Suppressor macrophage (primary cell): ENCODE data around the gene ARHGAP9.
A peak's percentile ranks its signal among the peaks of the same experiment; 100 is the strongest.

ENCODE experiments used
- DNase-seq, 4 experiments: peaks; one replicate each; pipeline ENCODE4 v3.0.0-alpha.2; 2020 to 2022

Gene ARHGAP9

GRCh38 chr12:57472391-57472790 lies 7.3 kb downstream of the ARHGAP9 start:
- DNase-seq: no peak

DNA sequence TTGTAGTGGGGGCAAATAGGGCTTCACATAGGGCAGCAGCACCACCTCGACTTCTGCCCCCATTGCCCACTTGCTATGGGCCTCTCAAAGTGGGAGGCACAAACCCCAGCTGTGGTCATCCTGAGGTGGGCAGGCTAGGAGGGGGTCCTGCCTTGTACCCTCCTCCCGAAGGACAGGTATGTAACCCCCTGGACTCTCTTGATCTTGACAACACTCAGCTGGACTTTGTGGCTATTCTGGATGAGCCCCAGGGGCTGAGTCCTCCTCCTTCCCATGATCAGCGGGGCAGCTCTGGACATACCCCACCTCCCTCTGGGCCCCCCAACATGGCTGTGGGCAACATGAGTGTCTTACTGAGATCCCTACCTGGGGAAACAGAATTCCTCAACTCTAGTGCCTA lies 8.0 kb downstream of the ARHGAP9 start:
- no peak for DNase-seq

- DNase-seq: no peak
Observed at GRCh38 chr12:57470970-57471656, 8.6 kb downstream of the ARHGAP9 start.

- DNase-seq: no peak
Observed at GRCh38 chr12:57470286-57470969, 9.2 kb downstream of the ARHGAP9 start.

DNA sequence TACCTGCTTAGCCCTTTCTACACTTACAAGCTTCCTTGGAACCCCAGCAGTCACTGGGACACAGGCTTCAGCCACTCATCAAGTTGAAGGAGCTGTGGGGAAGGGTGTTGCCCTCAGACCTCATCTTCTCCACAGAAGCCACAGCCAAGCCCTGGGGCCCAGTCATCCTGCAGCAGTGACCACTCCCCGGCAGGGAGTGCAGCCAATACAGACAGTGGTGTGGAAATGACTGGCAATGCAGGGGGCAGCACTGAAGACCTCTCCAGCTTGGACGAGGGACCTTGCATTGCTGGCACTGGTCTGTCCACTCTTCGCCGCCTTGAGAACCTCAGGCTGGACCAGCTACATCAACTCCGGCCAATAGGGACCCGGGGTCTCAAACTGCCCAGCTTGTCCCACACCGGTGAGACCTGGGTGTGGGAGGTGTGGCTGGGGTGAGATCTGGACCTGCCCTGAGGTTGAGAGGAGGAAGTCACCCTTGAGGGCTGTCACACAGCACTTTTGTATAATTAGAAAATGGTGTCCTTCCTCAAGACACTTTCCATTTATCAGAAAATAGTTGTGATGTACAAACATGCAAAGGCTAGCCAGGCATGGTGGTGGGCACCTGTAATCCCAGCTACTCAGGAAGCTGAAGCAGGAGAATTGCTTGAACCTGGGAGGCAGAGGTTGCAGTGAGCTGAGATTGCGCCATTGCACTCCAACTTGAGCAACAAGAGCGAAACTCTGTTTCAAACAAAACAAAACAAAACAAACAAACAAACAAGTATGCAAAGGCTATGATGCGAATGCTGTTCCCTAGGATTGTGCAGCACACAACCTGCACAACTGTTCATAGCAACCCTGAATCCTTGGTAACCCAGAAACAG lies 10.1 kb downstream of the ARHGAP9 start:
- DNase-seq: no peak

- DNase-seq: no peak
Observed at GRCh38 chr12:57467915-57468314, 11.8 kb downstream of the ARHGAP9 start.

GRCh38 chr12:57467212-57467874 lies 12.3 kb downstream of the ARHGAP9 start:
- DNase-seq: no peak

DNA sequence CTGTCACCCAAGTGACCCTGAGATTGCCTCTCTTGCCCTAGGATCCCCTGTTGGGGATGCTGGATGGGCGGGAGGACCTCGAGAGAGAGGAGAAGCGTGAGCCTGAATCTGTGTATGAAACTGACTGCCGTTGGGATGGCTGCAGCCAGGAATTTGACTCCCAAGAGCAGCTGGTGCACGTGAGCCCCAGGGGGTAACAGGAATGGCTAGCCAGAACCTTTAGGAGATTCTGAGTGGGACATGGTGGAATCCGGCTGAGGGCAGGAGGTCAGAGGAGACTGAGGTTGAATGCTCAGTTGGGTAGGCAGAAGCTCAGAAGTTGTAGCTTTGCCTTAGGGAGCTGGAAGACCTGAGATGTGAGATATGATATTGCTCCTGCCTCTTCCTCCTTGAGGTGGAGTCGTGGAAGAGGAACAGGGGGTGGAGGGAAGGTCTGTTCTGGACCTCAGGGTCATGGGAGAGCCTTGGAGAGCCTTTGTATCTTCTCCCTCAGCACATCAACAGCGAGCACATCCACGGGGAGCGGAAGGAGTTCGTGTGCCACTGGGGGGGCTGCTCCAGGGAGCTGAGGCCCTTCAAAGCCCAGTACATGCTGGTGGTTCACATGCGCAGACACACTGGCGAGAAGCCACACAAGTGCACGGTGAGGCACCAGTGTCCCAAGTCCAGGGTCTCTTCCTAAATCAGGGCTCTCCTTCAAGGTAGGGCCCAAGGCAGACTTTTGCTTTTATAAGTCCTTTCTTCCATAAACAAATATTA lies 13.7 kb downstream of the ARHGAP9 start:
- DNase-seq: no peak

DNA sequence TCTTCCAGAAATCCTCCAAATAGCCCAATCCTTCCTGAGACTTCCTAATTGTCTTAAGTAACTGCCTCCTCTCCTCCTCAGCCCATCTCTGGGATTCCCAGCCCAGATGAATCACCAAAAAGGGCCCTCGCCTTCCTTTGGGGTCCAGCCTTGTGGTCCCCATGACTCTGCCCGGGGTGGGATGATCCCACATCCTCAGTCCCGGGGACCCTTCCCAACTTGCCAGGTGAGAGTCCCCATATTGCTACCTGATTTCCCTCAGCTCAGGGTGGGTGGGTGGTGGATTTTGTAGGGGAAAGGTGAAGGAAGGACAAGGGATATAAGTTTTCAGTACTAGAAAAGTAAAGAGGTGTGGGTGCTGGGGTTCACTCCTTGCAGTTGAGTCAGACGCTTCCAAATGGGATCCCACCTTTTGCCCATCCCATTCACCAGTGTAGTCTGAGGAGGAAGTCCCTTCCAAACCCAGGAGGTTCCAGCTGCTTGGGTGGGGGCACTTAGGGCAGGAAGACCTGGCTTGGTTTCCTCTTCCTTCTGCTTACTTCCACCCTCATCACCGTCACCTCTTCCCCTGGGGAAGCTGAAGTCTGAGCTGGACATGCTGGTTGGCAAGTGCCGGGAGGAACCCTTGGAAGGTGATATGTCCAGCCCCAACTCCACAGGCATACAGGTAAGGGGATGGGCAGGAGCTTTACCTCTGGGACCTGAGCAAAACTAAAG lies 14.5 kb downstream of the ARHGAP9 start:
- no peak for DNase-seq

- no peak for DNase-seq
Observed at GRCh38 chr12:57464569-57464968, 15.1 kb downstream of the ARHGAP9 start.

DNA sequence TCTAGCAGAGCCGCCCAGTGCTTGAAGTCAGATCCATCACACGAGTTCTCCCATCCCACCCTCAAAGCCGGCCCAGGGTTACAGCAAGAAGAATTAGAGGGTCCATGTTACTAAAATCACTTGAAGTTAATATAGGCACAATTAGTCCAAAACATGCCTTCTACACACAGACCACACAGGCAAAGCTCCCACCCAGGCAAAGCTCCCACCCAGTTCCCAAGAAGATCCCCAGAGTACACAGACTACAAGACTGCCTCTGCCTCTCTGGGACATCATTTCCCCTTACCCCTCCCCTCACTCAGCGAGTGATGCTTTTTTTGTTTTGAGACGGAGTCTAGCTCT lies 16.8 kb downstream of the ARHGAP9 start:
- no peak for DNase-seq

DNA sequence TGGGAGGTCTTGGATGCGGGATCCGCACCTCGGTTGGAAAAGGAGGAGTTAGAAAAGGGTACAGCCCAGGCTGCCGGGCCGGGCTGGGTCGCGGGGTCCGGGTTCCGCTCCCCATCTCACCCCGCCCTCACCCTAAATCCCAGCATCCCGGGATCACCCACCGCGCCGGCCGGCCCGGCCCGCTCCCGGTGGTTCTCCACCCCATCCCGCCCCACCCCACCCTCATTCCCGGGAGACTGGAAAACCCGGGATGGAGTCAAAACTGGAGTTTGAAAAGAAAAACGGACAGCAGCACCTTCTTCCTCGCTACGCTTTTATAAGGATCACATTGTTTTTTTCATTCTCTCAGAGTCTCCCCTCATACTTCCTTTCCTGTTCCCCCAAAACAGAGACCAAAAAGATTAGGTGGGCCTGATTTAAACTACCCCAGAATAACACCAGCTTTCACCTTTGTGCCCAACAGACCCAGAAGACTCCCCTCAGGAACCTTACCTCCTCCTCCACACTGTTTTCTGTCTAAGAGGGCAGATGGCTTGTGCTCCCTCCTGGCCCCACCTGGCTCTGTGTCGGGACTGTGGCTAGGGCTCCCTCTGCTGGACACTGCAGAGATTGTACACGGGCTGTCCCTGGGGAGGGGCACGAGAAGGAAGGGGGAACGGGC lies 17.3 kb downstream of the ARHGAP9 start:
- peak; percentile 83 to 90 (median 86) for DNase-seq

DNA sequence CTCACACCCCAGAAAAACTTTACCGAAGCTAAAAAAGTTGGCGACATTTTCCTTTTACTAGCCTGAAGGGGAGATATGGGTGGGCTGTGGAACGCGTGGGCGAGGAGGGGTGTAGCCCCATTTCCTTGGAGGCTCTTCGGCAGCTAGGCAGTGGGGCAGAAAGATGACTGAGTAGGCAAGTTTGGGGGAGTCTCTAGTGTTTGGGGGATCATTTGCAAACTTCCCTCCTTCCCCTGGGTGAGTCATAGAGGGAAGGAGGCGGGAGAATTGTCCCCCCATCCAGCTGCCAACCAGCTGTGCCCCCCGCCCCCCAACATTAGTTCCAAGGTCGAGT lies 17.8 kb downstream of the ARHGAP9 start:
- no peak for DNase-seq

DNA sequence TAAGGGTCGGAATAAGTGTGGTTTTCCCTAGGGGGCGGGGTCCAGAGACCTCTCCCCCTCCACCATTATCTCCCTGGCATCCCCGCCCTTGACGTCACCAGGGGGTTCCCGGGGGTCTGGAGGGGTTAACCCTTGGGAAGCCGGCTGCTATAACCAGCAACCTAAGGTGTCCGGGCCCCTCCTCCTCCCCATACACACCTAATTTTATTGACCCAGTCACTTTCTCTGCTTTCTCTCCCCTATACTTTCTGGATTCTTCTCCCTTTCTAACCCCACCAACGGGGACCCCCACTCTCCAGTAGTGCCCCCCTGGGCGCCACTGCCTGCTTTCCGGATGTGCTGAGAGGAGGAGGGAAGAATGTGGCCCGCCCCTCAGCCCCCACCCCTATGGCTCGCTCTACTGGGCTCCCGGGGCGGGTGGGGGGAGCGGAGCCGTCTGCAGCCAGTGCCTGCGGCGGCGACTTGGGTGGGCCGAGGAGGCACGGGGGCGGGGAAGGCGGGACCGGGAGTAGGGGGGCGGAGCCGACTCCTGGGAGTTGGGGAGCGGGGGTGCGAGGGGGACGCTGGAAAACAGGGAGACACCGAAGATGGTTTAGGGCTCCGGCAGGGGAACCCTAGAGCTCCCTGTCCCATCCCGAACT lies 18.3 kb downstream of the ARHGAP9 start:
- DNase-seq: peak in 2 of 4 experiments; percentile 34 to 40

GRCh38 chr12:57460841-57461275 lies 18.8 kb downstream of the ARHGAP9 start:
- peak in 1 of 4 experiments; percentile 14 for DNase-seq

- DNase-seq: no peak
Observed at GRCh38 chr12:57460468-57460784, 19.2 kb downstream of the ARHGAP9 start.

- DNase-seq: no peak
Observed at GRCh38 chr12:57459750-57460467, 19.8 kb downstream of the ARHGAP9 start, which contains the start of gene GLI1. GLI1 (plus strand) TSS chr12:57459785; CDS start chr12:57463692, 3,907 bp downstream.

GRCh38 chr12:57459055-57459749 lies 20.5 kb downstream of the ARHGAP9 start:
- peak; percentile 95 to 97 (median 96) for DNase-seq

DNA sequence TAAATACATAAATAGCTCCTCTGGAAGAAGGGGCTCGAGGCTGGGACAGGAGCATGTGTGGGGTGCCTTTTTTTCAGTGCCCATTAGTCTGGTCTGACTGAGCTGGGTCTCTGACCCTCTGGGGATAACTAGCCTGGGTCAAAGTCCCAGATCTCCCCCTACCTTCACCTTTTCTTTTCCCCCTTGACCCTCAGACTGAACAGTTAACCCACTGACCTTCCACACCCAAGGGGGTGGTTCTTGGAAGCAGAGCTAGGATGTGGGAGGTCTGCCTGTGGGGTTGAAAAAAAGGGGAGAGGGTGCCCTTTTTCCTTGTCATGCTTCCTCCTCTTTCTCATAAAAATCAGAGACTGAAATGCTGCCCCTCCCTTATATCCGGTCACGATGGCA lies 21.0 kb downstream of the ARHGAP9 start:
- DNase-seq: no peak
